ENCODE measurements around the gene IL26.

DNA sequence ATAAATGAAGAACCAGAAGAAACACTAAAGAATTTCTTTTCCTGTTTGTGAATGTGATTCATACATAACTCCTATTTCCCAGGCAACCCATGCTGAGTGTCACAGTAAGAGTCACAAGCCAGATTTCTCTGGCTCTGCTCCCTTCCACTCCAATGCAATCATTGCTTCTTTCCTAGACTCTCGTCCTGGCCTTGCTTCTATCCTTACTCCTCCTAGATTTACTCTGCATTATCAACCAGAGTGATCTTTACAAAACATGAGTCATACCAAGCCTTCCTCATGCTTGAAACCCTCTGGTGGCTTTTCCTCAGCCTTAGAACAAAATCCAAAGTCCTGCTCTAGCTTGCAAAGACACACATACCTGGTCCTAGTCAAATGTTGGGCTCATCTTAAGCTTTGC is 14.5 kb upstream of the IL26 start:
- TF ChIP-seq, protein P1, sequence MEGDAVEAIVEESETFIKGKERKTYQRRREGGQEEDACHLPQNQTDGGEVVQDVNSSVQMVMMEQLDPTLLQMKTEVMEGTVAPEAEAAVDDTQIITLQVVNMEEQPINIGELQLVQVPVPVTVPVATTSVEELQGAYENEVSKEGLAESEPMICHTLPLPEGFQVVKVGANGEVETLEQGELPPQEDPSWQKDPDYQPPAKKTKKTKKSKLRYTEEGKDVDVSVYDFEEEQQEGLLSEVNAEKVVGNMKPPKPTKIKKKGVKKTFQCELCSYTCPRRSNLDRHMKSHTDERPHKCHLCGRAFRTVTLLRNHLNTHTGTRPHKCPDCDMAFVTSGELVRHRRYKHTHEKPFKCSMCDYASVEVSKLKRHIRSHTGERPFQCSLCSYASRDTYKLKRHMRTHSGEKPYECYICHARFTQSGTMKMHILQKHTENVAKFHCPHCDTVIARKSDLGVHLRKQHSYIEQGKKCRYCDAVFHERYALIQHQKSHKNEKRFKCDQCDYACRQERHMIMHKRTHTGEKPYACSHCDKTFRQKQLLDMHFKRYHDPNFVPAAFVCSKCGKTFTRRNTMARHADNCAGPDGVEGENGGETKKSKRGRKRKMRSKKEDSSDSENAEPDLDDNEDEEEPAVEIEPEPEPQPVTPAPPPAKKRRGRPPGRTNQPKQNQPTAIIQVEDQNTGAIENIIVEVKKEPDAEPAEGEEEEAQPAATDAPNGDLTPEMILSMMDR (IDR thresholded peaks at IDR 0.05), result no peak
- no peak for TF ChIP-seq POLR2A (IDR thresholded peaks at IDR 0.05)
